SK-N-MC (cell line): ENCODE measurements around the gene ERCC5.
A peak's percentile ranks its signal among the peaks of the same experiment; 100 is the strongest.

ENCODE experiments used
- DNase-seq: peaks from one replicate; pipeline ENCODE4 v3.0.0-alpha.2; 2011; ENCODE audit warnings: low read depth, low spot score
- H3K27ac ChIP-seq: fragments of 200-600 bp; sonication (generic); 2 replicates; pipeline ENCODE4 v1.5.1; 2016; ENCODE audit warnings: mixed run types
- H3K36me3 ChIP-seq: fragments of 200-600 bp; sonication (generic); 2 replicates; pipeline ENCODE4 v1.6.1; 2017; ENCODE audit warnings: antibody characterized with exemption, low read length, mixed read lengths; ENCODE audit not compliant: insufficient read depth
- H3K4me3 ChIP-seq: fragments of 200-600 bp; sonication (generic); 2 replicates; pipeline ENCODE4 v1.5.1; 2016
- H3K9ac ChIP-seq: fragments of 200-600 bp; sonication (generic); 2 replicates; pipeline ENCODE4 v1.8.0; 2017; ENCODE audit warnings: mixed run types, mixed read lengths; ENCODE audit not compliant: insufficient read length
- H3K9me3 ChIP-seq: fragments of 200-600 bp; sonication (generic); 2 replicates; pipeline ENCODE4 v1.6.1; 2017; ENCODE audit warnings: low read depth, mild to moderate bottlenecking, antibody characterized with exemption, low read length, moderate library complexity, mixed read lengths
- EZH2 ChIP-seq: fragments of 200-600 bp; sonication (generic); IDR thresholded peaks from one replicate; pipeline ENCODE4 v1.6.1; 2017; ENCODE audit warnings: antibody characterized with exemption
- FOXP2 ChIP-seq: optimal IDR thresholded peaks from 2 replicates; pipeline ENCODE3; 2011; ENCODE audit warnings: mild to moderate bottlenecking, moderate library complexity; ENCODE audit not compliant: insufficient read depth; ENCODE audit errors: extremely low read length, control extremely low read depth
- POLR2AphosphoS5 ChIP-seq: IDR thresholded peaks from 2 replicates; pipeline ENCODE4 v1.6.1; 2012; ENCODE audit warnings: mild to moderate bottlenecking, low read depth, low read length, borderline replicate concordance

The ERCC5 gene

DNA sequence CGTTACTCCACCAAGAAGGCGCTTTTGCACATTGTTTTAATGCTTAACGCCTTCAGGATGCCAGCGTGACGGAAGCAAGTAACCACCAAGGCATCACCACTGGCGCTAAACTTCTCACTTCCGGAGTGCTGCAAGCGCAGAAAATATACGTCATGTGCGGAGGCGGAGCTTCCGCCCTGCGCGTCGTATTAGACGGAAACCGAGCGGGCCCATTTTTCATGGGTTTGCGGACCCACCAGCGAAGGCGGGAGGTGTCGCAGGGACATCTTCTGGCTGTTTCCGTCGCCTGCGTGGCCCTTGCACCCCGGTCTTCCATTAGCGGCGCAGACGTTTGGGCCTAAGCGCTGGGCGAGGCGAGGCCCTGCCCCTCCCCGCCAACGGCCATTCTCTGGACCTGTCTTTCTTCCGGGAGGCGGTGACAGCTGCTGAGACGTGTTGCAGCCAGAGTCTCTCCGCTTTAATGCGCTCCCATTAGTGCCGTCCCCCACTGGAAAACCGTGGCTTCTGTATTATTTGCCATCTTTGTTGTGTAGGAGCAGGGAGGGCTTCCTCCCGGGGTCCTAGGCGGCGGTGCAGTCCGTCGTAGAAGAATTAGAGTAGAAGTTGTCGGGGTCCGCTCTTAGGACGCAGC is at the start of gene ERCC5:
Gene ERCC5, plus strand, starts transcription at position 403 of the 631 bp plus-strand sequence. CDS start 235 bp downstream, outside the sequence.
- peak; percentile 47 for TF ChIP-seq FOXP2
- peak; percentile 96 for TF ChIP-seq POLR2AphosphoS5
- TF ChIP-seq EZH2, result no peak
- H3K36me3 ChIP-seq, result no peaks in the 10 kb centered on the region
- H3K9me3 ChIP-seq, result no peaks in the 10 kb centered on the region
- H3K9ac ChIP-seq, result peak within 1 kb of the TSS; percentile 91
- H3K4me3 ChIP-seq, result peak within 1 kb of the TSS; percentile 97
- H3K27ac ChIP-seq, result peak within 1 kb of the TSS; percentile 87
- DNase-seq, result peak; percentile 86

DNA sequence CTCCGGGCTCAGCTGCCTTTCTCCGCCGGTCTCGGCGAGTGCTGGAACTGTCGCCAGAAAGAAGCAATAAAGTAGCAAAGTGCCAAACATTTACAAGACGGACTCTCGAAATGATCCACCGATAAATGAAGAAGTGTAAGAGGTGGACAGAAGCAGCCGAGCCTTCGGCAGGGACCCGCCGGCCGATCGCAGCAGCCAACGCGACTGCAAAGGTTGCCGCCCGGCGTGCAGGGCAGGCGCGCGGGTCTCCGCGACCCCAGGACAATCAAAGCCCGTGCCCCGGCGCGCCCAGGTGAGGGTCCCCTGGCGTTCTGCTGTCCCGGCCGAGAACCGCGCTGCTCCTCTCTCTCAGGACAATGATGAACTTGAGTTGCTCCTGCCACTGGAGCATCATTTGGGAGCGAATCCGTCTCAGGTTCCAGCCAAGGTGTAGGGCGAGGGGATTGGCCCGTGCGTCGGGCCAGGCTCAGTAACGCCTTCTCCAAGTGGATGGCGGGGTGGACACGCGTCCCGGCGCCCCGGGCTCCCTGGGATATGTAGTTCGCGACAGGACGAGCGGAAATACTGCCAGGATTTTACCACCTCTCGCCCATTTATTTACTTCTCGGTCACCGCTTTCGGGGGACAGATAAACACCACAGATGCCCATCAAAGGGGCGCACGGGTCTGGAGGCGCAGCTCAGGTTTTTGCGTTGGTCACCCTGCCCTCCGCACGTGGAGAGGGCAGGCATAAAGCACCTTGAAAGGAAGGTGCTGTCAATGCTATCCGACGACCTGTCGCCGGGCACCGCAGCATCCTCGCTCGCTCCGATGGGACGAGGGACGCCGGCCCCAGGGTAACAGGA is 47.0 kb upstream of the ERCC5 start, which contains the start of the genes BIVM and POGLUT2:
Gene BIVM, plus strand, starts transcription at position 539 of the 845 bp plus-strand sequence. CDS start 8,149 bp downstream, outside the sequence.
Gene POGLUT2, minus strand, starts transcription at position 396 of the 845 bp plus-strand sequence. Its CDS starts 306 bp downstream, at position 90.
- Histone ChIP-seq H3K36me3 (no peaks in the 10 kb centered on the region), H3K9ac (peak within 1 kb of the TSS; percentile 87), H3K9me3 (no peaks in the 10 kb centered on the region), H3K4me3 (peak within 1 kb of the TSS; percentile 87), H3K27ac (no peak within 1 kb of the TSS)
- no peak for TF ChIP-seq POLR2AphosphoS5
- TF ChIP-seq FOXP2, result no peak
- no peak for TF ChIP-seq EZH2
- DNase-seq, result peak; percentile 8

DNA sequence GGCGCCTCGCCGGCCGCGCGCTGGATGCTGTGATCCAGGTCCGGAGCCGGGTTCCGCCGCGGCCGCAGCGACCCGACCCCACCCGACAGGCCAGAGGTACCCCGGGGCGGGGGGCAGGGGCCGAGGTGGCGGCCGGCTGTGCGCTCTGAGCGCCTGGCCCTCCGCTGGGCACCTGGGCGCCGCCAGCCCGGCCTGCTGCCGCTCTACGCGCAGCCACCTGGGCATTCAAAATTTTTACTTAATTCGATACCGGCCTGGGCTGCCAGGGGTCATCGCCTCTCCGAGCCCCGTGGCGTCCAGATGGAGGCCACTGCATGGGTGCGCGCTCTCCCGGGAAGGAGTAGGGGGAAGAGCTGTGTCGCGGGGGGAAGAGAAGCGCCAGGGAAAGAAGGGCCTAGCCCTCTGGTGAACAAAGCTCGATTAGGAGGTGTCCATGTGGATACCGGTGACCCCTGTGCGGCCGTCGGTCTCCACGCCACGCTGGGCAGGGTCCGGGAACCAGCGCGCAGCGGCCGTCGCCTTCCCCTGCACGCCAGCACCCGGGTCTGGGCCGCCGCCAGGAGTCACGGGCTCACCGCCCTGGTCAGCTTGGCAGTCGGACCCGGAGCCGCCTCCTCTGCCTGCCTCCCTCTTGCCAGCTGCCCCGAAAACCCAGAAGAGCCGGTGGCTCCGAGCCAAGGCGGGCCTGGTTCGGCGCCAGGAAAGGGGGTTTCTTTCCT is 46.2 kb upstream of the ERCC5 start:
- Histone ChIP-seq H3K27ac (no peak overlapping the region), H3K36me3 (no peaks in the 10 kb centered on the region), H3K9me3 (no peaks in the 10 kb centered on the region), H3K4me3 (peak overlapping the region; percentile 87), H3K9ac (peak overlapping the region; percentile 87)
- no peak for DNase-seq
- TF ChIP-seq POLR2AphosphoS5, result no peak
- TF ChIP-seq FOXP2, result no peak
- no peak for TF ChIP-seq EZH2

DNA sequence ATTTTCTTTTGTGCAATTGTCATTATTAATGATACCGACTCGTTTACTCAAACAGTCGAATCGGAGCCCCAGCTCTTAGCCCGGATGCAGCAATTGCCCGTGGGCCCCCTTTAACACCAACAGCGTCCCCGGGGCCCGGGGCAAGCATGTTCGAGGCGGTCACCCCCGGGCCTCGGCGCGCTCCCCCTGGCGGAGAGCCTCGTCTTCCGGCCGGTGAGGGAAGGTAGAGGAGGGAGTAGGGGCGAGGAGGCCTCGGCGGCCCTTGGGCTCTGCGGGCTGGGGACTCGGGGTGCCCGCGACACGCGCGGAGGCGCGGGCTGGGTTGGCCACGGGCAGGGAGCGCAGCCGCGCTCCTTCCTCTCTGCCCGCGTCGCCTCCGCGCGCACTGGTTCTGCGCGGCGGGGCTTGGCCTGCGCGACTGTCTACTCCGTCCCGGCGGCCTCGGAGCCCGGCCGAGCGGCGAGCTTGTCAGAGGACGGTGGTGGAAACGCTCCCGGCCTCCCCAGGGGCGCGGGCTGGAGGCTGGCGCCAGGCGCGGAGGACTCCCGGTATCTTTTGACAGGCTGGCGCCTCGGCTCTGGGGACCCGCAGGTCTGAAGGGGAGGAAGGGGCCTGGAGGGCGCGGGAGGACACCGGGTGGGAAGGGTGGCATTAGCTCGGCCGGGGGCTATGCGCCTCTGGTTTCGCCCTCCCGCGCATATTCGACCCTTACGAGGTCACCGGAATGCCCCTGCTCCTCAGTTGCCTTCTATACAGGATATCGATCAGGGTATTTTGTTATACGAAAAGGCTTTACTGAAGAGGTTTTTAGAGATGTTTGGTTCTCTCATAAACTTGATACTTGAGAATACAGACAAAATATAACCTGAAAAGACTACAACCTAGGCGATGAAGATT is 45.4 kb upstream of the ERCC5 start:
- TF ChIP-seq FOXP2 (no peak), POLR2AphosphoS5 (peak; percentile 46; the same call in 1 of the 2 replicates)
- Histone ChIP-seq H3K4me3 (peak overlapping the region; percentile 87), H3K9me3 (no peaks in the 10 kb centered on the region), H3K9ac (peak overlapping the region; percentile 87), H3K27ac (no peak overlapping the region), H3K36me3 (no peaks in the 10 kb centered on the region)
- no peak for DNase-seq

DNA sequence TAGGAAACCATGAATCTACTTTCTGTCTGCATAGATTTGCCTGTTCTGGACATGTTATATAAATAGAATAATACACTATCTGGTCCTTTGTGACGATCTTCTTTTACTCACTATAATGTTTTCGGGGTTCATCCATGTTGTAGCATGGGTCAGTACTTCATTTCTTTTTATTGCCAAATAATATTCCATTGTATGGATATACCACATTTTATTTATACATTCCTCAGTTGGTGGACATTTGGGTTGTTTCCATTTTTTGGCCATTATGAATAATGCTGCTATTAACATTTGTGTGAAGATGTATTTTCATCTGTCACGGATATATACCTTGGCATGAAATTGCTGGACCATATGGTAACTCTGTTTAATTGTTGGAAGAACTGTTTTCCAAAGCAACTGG is 40.2 kb upstream of the ERCC5 start:
- TF ChIP-seq POLR2AphosphoS5 (no peak), EZH2 (no peak), FOXP2 (no peak)
- no peak for DNase-seq
- H3K9me3 ChIP-seq, result no peaks in the 10 kb centered on the region
- no peak overlapping the region for H3K27ac ChIP-seq
- H3K36me3 ChIP-seq, result no peaks in the 10 kb centered on the region; the same call in 1 of the 2 replicates
- no peak overlapping the region for H3K4me3 ChIP-seq
- H3K9ac ChIP-seq, result no peak overlapping the region

DNA sequence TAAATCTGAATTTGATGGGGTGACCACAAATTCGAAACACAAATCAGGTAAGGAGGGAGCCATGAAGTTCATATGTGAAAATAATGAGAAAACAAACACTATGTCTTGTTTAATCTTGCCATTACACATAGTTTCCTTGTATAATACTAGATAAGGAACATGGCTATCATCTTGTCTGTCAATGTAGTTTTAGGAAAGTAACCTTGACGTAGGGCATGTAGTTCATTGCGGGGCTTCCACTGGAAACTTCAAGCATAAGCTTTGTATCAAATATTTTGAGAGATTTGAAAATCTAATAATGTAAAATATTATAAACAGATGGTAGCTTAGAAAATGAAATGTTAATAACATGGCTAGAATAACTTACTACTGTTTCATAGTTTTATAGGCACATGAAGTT is 38.1 kb upstream of the ERCC5 start:
- DNase-seq, result no peak
- Histone ChIP-seq H3K9ac (no peak overlapping the region), H3K27ac (no peak overlapping the region), H3K4me3 (no peak overlapping the region), H3K36me3 (no peaks in the 10 kb centered on the region; the same call in 1 of the 2 replicates), H3K9me3 (no peaks in the 10 kb centered on the region)
- TF ChIP-seq EZH2 (no peak), FOXP2 (no peak), POLR2AphosphoS5 (no peak)

DNA sequence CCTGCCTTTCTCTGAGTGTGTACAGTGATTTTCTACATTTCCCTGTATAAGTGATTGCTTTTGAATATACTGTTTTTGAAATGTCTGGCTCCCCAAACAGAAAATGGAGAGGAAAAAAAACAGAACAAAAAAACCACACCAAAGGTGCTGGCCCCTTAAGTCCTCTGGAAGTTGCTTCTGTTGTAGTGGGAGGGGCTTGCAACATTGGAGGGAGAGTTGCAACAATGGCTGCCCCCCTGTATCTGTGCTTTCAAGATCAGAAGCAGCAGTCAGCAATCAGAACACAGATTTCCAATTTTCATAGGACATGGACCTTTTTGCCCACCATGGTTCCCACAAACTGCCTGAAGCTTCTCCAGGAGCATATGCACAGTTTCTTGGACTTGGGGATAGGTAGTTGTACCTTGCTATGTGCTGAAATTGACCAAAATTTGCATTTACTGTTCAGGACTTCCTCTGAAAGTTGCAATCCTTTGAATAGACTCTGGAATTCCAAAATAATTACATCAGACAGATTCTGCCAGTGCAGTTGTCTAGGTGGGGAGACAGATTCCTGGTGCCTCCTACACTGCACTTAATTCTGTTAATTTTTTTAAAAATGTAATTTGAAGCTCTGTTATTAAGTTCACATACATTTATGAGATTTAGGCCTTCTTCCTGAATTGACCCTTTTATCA is 33.1 kb upstream of the ERCC5 start:
- DNase-seq, result no peak
- H3K27ac ChIP-seq, result no peak overlapping the region
- no peak overlapping the region for H3K9ac ChIP-seq
- TF ChIP-seq EZH2, result no peak
- TF ChIP-seq FOXP2, result no peak
- TF ChIP-seq POLR2AphosphoS5, result no peak
- H3K36me3 ChIP-seq, result no peaks in the 10 kb centered on the region; the same call in 1 of the 2 replicates
- H3K4me3 ChIP-seq, result no peak overlapping the region
- no peaks in the 10 kb centered on the region for H3K9me3 ChIP-seq
